RPMI7951 (cell line): ENCODE results near the gene RUNDC1. TPM values are rescaled to one million over a fixed set of nuclear protein-coding genes. Genes with fewer than 3 reads are reported as not detected.
A peak's percentile ranks its signal among the peaks of the same experiment; 100 is the strongest.
"Not testable (repeated sequence)": the region's sequence is repeated elsewhere in the genome, so short reads cannot be mapped to it uniquely, and the experiment has no call there.

Experiments used
- DNase-seq: peaks from one replicate; pipeline ENCODE4 v3.0.0-alpha.2; 2012; ENCODE audit warnings: low read depth
- total RNA-seq: library from RNA; depleted of rRNA; stranded (reverse); fragments of >200 nt; shearing (Covaris generic); gene quantifications from 2 replicates; pipeline ENCODE4 v1.2.3, GENCODE V29; 2014; rRNA removed

The RUNDC1 gene
- total RNA-seq, result 4.7 and 5.0 TPM in 2 replicates

GRCh38 chr17:42980274-42980765 is at the start of gene RUNDC1:
RUNDC1 (plus strand) TSS chr17:42980565; CDS start chr17:42980577, 12 bp downstream.
- peak; percentile 85 for DNase-seq

GRCh38 chr17:42937712-42938596 is 42.4 kb upstream of the RUNDC1 start:
- DNase-seq, result peak; percentile 56

GRCh38 chr17:42944211-42944610 is 36.2 kb upstream of the RUNDC1 start:
- no peak for DNase-seq

GRCh38 chr17:42946812-42947211 is 33.6 kb upstream of the RUNDC1 start:
- DNase-seq, result no peak

GRCh38 chr17:42950044-42950783 is 30.2 kb upstream of the RUNDC1 start:
- DNase-seq, result no peak

GRCh38 chr17:42953669-42954068 is 26.7 kb upstream of the RUNDC1 start:
- DNase-seq, result no peak

- peak; percentile 89 for DNase-seq
These were observed 16.0 kb upstream of the RUNDC1 start, which contains the start of gene AARSD1 for GRCh38 chr17:42964161-42964932. AARSD1 (minus strand) TSS chr17:42964454; CDS start chr17:42964440, 14 bp downstream.

- no peak for DNase-seq
These were observed 12.4 kb upstream of the RUNDC1 start for GRCh38 chr17:42967925-42968324.

GRCh38 chr17:42969001-42969581 is 11.3 kb upstream of the RUNDC1 start:
- peak; percentile 12 for DNase-seq

GRCh38 chr17:42971589-42971988 is 8.8 kb upstream of the RUNDC1 start:
- DNase-seq, result no peak

GRCh38 chr17:42973323-42973722 is 7.0 kb upstream of the RUNDC1 start:
- not testable (repeated sequence) for DNase-seq

GRCh38 chr17:42975265-42975664 is 5.1 kb upstream of the RUNDC1 start:
- DNase-seq, result no peak

GRCh38 chr17:42975701-42976100 is 4.7 kb upstream of the RUNDC1 start:
- DNase-seq, result not testable (repeated sequence)

- peak; percentile 79 for DNase-seq
These were observed 673 bp upstream of the RUNDC1 start, which contains the start of gene PTGES3L for GRCh38 chr17:42979511-42980273. PTGES3L (minus strand) TSS chr17:42980080; CDS start chr17:42980053, 27 bp downstream.

- peak; percentile 46 for DNase-seq
These were observed 517 bp downstream of the RUNDC1 start for GRCh38 chr17:42980766-42981397.

- DNase-seq, result no peak
These were observed 1.9 kb downstream of the RUNDC1 start for GRCh38 chr17:42982266-42982665.

GRCh38 chr17:42985225-42985624 is 4.9 kb downstream of the RUNDC1 start:
- no peak for DNase-seq

- no peak for DNase-seq
These were observed 8.8 kb downstream of the RUNDC1 start for GRCh38 chr17:42989141-42989540.

GRCh38 chr17:42989726-42990652 is 9.6 kb downstream of the RUNDC1 start:
- peak; percentile 15 for DNase-seq
